Progenitor cell of endocrine pancreas (in vitro differentiated cells): Measurements from ENCODE around the gene ZNF750. TPM values are rescaled to one million over a fixed set of nuclear protein-coding genes. Genes with fewer than 3 reads are reported as not detected.

Source experiments
- DNase-seq: peaks from one replicate; pipeline ENCODE4 v3.0.0; 2021; ENCODE audit warnings: low spot score; ENCODE audit not compliant: unreplicated experiment
- H3K27ac Mint-ChIP-seq: 2 replicates; pipeline ENCODE4 v1.8.0; 2021; ENCODE audit warnings: mild to moderate bottlenecking, moderate library complexity, mixed read lengths
- H3K27me3 Mint-ChIP-seq: 2 replicates; pipeline ENCODE4 v1.8.0; 2021; ENCODE audit warnings: mixed read lengths
- H3K36me3 Mint-ChIP-seq: 2 replicates; pipeline ENCODE4 v1.8.0; 2022; ENCODE audit warnings: mixed read lengths; ENCODE audit not compliant: insufficient read depth
- H3K4me1 Mint-ChIP-seq: 2 replicates; pipeline ENCODE4 v1.8.0; 2021; ENCODE audit warnings: low read depth, mixed read lengths
- H3K4me3 Mint-ChIP-seq: 2 replicates; pipeline ENCODE4 v1.8.0; 2021; ENCODE audit warnings: low read depth, mild to moderate bottlenecking, moderate library complexity, mixed read lengths
- H3K9me3 Mint-ChIP-seq: 2 replicates; pipeline ENCODE4 v1.8.0; 2021; ENCODE audit warnings: low read depth, mixed read lengths
- CTCF ChIP-seq: fragments of 200-600 bp; sonication (generic); IDR thresholded peaks from one replicate; pipeline ENCODE4 v1.5.0; 2021; ENCODE audit warnings: antibody characterized with exemption, mild to moderate bottlenecking; ENCODE audit not compliant: unreplicated experiment
- total RNA-seq: library from RNA; stranded (reverse); gene quantifications from 2 replicates; pipeline ENCODE4 v1.2.1, GENCODE V29; 2021

The ZNF750 gene
- total RNA-seq, 1 donor from 2014 or later, result 0.07 TPM

GRCh38 chr17:82799591-82799990 is 40.2 kb downstream of the ZNF750 start:
- Mint-ChIP-seq H3K4me1 (no peaks in the 10 kb centered on the region), H3K27me3 (no peaks in the 10 kb centered on the region), H3K36me3 (peaks cover 26% of the 10 kb centered on the region), H3K4me3 (no peak overlapping the region), H3K27ac (no peak overlapping the region), H3K9me3 (peaks cover 10% of the 10 kb centered on the region)
- no peak for DNase-seq
- TF ChIP-seq CTCF, result no peak

GRCh38 chr17:82798752-82799151 is 41.1 kb downstream of the ZNF750 start:
- H3K9me3 Mint-ChIP-seq, result peaks cover 10% of the 10 kb centered on the region
- no peaks in the 10 kb centered on the region for H3K4me1 Mint-ChIP-seq
- no peak for TF ChIP-seq CTCF
- H3K4me3 Mint-ChIP-seq, result no peak overlapping the region
- DNase-seq, result no peak
- H3K36me3 Mint-ChIP-seq, result peaks cover 26% of the 10 kb centered on the region
- no peaks in the 10 kb centered on the region for H3K27me3 Mint-ChIP-seq
- H3K27ac Mint-ChIP-seq, result peak overlapping the region; percentile 45

- H3K4me1 Mint-ChIP-seq, result no peaks in the 10 kb centered on the region
- no peaks in the 10 kb centered on the region for H3K27me3 Mint-ChIP-seq
- H3K27ac Mint-ChIP-seq, result no peak overlapping the region
- H3K4me3 Mint-ChIP-seq, result no peak overlapping the region
- peaks cover 18% of the 10 kb centered on the region for H3K36me3 Mint-ChIP-seq
- TF ChIP-seq CTCF, result no peak
- peaks cover 5% of the 10 kb centered on the region for H3K9me3 Mint-ChIP-seq
- no peak for DNase-seq
Observed at GRCh38 chr17:82797061-82797460, 42.8 kb downstream of the ZNF750 start.

GRCh38 chr17:82795615-82796014 is 44.2 kb downstream of the ZNF750 start:
- H3K36me3 Mint-ChIP-seq, result peaks cover 11% of the 10 kb centered on the region

GRCh38 chr17:82794781-82795482 is 44.9 kb downstream of the ZNF750 start:
- H3K27me3 Mint-ChIP-seq, result no peaks in the 10 kb centered on the region
- DNase-seq, result no peak
- no peak overlapping the region for H3K4me3 Mint-ChIP-seq
- peak overlapping the region; percentile 39 for H3K27ac Mint-ChIP-seq
- no peaks in the 10 kb centered on the region for H3K4me1 Mint-ChIP-seq
- peaks cover 6% of the 10 kb centered on the region for H3K36me3 Mint-ChIP-seq
- TF ChIP-seq CTCF, result no peak
- H3K9me3 Mint-ChIP-seq, result no peaks in the 10 kb centered on the region

More at GRCh38 chr17:82795615-82796014, 44.2 kb downstream of the ZNF750 start:
- Mint-ChIP-seq H3K9me3 (no peaks in the 10 kb centered on the region), H3K4me1 (no peaks in the 10 kb centered on the region), H3K27ac (no peak overlapping the region), H3K4me3 (no peak overlapping the region), H3K27me3 (no peaks in the 10 kb centered on the region)
- TF ChIP-seq CTCF, result no peak
- DNase-seq, result no peak
